SK-N-MC (cell line): ENCODE measurements around the gene SBF2.

ENCODE experiments used
- DNase-seq: peaks from one replicate; pipeline ENCODE4 v3.0.0-alpha.2; 2011; ENCODE audit warnings: low read depth, low spot score
- H3K27ac ChIP-seq: fragments of 200-600 bp; sonication (generic); 2 replicates; pipeline ENCODE4 v1.5.1; 2016; ENCODE audit warnings: mixed run types
- H3K36me3 ChIP-seq: fragments of 200-600 bp; sonication (generic); 2 replicates; pipeline ENCODE4 v1.6.1; 2017; ENCODE audit warnings: antibody characterized with exemption, low read length, mixed read lengths; ENCODE audit not compliant: insufficient read depth
- H3K4me3 ChIP-seq: fragments of 200-600 bp; sonication (generic); 2 replicates; pipeline ENCODE4 v1.5.1; 2016
- H3K9ac ChIP-seq: fragments of 200-600 bp; sonication (generic); 2 replicates; pipeline ENCODE4 v1.8.0; 2017; ENCODE audit warnings: mixed run types, mixed read lengths; ENCODE audit not compliant: insufficient read length
- H3K9me3 ChIP-seq: fragments of 200-600 bp; sonication (generic); 2 replicates; pipeline ENCODE4 v1.6.1; 2017; ENCODE audit warnings: low read depth, mild to moderate bottlenecking, antibody characterized with exemption, low read length, moderate library complexity, mixed read lengths
- EZH2 ChIP-seq: fragments of 200-600 bp; sonication (generic); IDR thresholded peaks from one replicate; pipeline ENCODE4 v1.6.1; 2017; ENCODE audit warnings: antibody characterized with exemption
- FOXP2 ChIP-seq: optimal IDR thresholded peaks from 2 replicates; pipeline ENCODE3; 2011; ENCODE audit warnings: mild to moderate bottlenecking, moderate library complexity; ENCODE audit not compliant: insufficient read depth; ENCODE audit errors: extremely low read length, control extremely low read depth
- POLR2AphosphoS5 ChIP-seq: IDR thresholded peaks from 2 replicates; pipeline ENCODE4 v1.6.1; 2012; ENCODE audit warnings: mild to moderate bottlenecking, low read depth, low read length, borderline replicate concordance

Gene SBF2

GRCh38 chr11:9780929-9781328 lies 513.1 kb downstream of the SBF2 start:
- no peaks in the 10 kb centered on the region for H3K9me3 ChIP-seq
- no peak overlapping the region for H3K4me3 ChIP-seq
- no peak overlapping the region for H3K27ac ChIP-seq
- H3K9ac ChIP-seq: no peak overlapping the region
- peaks cover 35% of the 10 kb centered on the region; the same call in 1 of the 2 replicates for H3K36me3 ChIP-seq
- no peak for DNase-seq
- TF ChIP-seq FOXP2: no peak
- TF ChIP-seq POLR2AphosphoS5: no peak
- TF ChIP-seq EZH2: no peak

- Histone ChIP-seq H3K27ac (no peak overlapping the region), H3K9me3 (no peaks in the 10 kb centered on the region), H3K36me3 (peaks cover 29% of the 10 kb centered on the region; the same call in 1 of the 2 replicates), H3K9ac (no peak overlapping the region), H3K4me3 (no peak overlapping the region)
- DNase-seq: no peak
- TF ChIP-seq POLR2AphosphoS5 (no peak), EZH2 (no peak), FOXP2 (no peak)
These were observed 516.5 kb downstream of the SBF2 start for GRCh38 chr11:9777525-9777924.

- H3K36me3 ChIP-seq: peaks cover 29% of the 10 kb centered on the region; the same call in 1 of the 2 replicates
- no peak overlapping the region for H3K27ac ChIP-seq
- H3K9me3 ChIP-seq: no peaks in the 10 kb centered on the region
- no peak overlapping the region for H3K4me3 ChIP-seq
- TF ChIP-seq EZH2 (no peak), POLR2AphosphoS5 (no peak), FOXP2 (no peak)
- no peak overlapping the region for H3K9ac ChIP-seq
- no peak for DNase-seq
These were observed 517.0 kb downstream of the SBF2 start for GRCh38 chr11:9777066-9777465.

GRCh38 chr11:9776203-9776602 lies 517.8 kb downstream of the SBF2 start:
- H3K4me3 ChIP-seq: no peak overlapping the region
- peaks cover 20% of the 10 kb centered on the region; the same call in 1 of the 2 replicates for H3K36me3 ChIP-seq
- no peak for DNase-seq
- H3K9ac ChIP-seq: no peak overlapping the region
- no peak overlapping the region for H3K27ac ChIP-seq
- no peaks in the 10 kb centered on the region for H3K9me3 ChIP-seq
- no peak for TF ChIP-seq EZH2
- no peak for TF ChIP-seq FOXP2
- TF ChIP-seq POLR2AphosphoS5: no peak

GRCh38 chr11:9775398-9775779 lies 518.6 kb downstream of the SBF2 start:
- Histone ChIP-seq H3K9ac (no peak overlapping the region), H3K36me3 (peaks cover 12% of the 10 kb centered on the region; the same call in 1 of the 2 replicates), H3K9me3 (no peaks in the 10 kb centered on the region), H3K4me3 (no peak overlapping the region), H3K27ac (no peak overlapping the region)
- DNase-seq: no peak
- TF ChIP-seq FOXP2 (no peak), POLR2AphosphoS5 (no peak), EZH2 (no peak)

GRCh38 chr11:9774591-9775397 lies 519.2 kb downstream of the SBF2 start:
- Histone ChIP-seq H3K27ac (no peak overlapping the region), H3K36me3 (peaks cover 6% of the 10 kb centered on the region; the same call in 1 of the 2 replicates), H3K9ac (no peak overlapping the region), H3K4me3 (no peak overlapping the region), H3K9me3 (no peaks in the 10 kb centered on the region)
- DNase-seq: no peak
- no peak for TF ChIP-seq FOXP2
- no peak for TF ChIP-seq POLR2AphosphoS5
- TF ChIP-seq EZH2: no peak

GRCh38 chr11:9774109-9774508 lies 519.9 kb downstream of the SBF2 start:
- DNase-seq: no peak
- TF ChIP-seq POLR2AphosphoS5 (no peak), FOXP2 (no peak), EZH2 (no peak)
- Histone ChIP-seq H3K36me3 (no peaks in the 10 kb centered on the region; the same call in 1 of the 2 replicates), H3K4me3 (no peak overlapping the region), H3K27ac (no peak overlapping the region), H3K9me3 (no peaks in the 10 kb centered on the region), H3K9ac (no peak overlapping the region)

GRCh38 chr11:9773524-9773923 lies 520.5 kb downstream of the SBF2 start:
- Histone ChIP-seq H3K27ac (no peak overlapping the region), H3K9me3 (no peaks in the 10 kb centered on the region), H3K36me3 (no peaks in the 10 kb centered on the region; the same call in 1 of the 2 replicates), H3K9ac (no peak overlapping the region), H3K4me3 (no peak overlapping the region)
- DNase-seq: no peak
- TF ChIP-seq EZH2 (no peak), POLR2AphosphoS5 (no peak), FOXP2 (no peak)
